Epithelial cell of proximal tubule (primary cell): Measurements from ENCODE around the gene OPN3. TPM values are rescaled to one million over a fixed set of nuclear protein-coding genes. Genes with fewer than 3 reads are reported as not detected.

Experiments
- DNase-seq: peaks from one replicate; pipeline ENCODE4 v3.0.0-alpha.2; 2011; ENCODE audit warnings: low read depth
- H3K4me3 ChIP-seq: 2 replicates; pipeline ENCODE4 v1.5.1; 2011; ENCODE audit warnings: low read depth, mild to moderate bottlenecking, low read length
- total RNA-seq: library from RNA; depleted of rRNA; stranded (reverse); fragments of >200 nt; gene quantifications from 2 replicates; pipeline ENCODE4 v1.2.3, GENCODE V29; 2015
- TF ChIP-seq, protein P1 (sequence below): conservative IDR thresholded peaks from 2 replicates; pipeline ENCODE4 v1.5.1; 2012; ENCODE audit warnings: low read depth, mild to moderate bottlenecking, low read length

OPN3 gene
- total RNA-seq, 1 donor from 2014 or later: 66.2 TPM

DNA sequence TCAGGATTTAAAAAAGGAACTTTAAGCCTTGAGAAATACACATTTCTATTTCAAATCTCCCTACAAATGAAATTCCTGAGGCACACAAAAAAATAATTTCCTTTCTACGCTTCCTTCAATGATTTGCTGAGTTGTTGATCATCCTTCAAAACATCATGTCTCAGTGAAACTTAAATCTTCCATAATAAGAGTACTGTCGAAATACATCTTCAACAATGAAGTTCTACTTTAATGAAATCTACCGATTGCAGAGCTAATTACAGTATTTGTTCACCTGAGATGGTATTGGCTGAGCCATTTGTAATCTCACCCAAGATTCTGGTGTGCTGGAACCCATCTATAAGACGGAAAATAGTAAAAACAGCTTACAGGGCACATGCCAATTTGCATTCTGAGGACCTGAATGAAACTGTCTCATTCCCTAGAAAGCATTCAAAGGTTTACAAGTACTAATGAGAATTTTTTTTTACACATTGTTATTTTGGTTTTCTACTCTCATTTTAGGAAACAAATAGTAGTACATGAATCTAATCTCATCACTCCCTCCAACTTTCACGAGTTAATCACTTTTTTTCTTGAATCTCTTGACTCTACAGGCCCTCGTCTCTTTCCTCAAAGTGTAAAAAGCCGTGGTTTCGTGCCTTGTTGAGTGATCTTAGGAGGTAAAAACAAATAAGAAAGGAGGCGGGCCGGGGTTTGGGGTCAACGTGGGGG lies 1.1 kb downstream of the OPN3 start:
- peak overlapping the region; percentile 95 for H3K4me3 ChIP-seq
- no peak for DNase-seq

DNA sequence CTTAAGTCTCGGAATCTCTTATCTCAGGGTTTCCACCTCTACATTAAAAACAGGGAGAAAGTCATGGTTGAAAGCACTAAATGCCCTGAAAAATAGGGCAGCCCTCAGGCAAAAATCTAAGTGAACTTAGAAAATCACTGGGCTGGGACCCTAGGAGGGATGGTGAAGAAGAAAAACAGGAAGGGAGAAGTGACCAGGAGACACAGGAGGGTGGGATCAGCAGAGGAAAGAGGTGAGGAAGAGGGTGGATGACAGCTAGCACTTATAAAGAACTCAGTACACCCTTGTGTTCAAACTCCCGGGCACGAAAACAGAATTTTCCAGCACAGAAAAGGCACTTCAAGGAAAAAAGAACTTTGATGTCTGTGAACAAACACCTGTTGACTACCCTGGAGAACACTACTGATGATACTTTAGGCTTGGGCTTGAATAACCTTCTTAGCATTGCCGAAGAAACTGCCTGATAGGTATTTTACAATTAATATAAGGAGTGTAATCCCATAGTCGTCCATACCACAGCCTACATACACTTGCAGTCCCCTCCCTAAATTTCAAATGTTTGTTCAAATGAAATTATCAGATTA lies 2.0 kb downstream of the OPN3 start:
- H3K4me3 ChIP-seq: peak overlapping the region; percentile 95
- TF ChIP-seq, protein P1, sequence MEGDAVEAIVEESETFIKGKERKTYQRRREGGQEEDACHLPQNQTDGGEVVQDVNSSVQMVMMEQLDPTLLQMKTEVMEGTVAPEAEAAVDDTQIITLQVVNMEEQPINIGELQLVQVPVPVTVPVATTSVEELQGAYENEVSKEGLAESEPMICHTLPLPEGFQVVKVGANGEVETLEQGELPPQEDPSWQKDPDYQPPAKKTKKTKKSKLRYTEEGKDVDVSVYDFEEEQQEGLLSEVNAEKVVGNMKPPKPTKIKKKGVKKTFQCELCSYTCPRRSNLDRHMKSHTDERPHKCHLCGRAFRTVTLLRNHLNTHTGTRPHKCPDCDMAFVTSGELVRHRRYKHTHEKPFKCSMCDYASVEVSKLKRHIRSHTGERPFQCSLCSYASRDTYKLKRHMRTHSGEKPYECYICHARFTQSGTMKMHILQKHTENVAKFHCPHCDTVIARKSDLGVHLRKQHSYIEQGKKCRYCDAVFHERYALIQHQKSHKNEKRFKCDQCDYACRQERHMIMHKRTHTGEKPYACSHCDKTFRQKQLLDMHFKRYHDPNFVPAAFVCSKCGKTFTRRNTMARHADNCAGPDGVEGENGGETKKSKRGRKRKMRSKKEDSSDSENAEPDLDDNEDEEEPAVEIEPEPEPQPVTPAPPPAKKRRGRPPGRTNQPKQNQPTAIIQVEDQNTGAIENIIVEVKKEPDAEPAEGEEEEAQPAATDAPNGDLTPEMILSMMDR: no peak

More for the DNA sequence above, 1.1 kb downstream of the OPN3 start:
- TF ChIP-seq, protein P1: no peak

DNA sequence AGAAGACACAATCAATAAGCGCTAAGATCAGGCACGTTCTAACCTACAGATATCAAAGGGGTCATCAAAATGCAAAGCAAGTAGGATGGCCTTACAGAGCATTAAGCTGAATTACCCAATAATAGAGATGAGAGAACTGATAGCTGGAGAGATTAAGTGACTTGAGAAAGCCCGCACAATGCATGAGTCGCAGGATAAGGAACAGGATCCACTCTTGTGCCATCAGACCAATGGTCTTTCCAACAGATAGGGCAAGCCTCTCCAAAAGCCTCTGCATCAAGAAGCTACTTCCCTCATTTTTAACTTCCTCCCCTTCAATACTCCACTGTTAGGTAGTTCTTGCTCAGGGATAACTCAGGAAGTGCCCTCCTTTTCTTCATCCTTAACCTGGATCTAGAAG lies 2.6 kb downstream of the OPN3 start:
- TF ChIP-seq, protein P1: no peak
- peak overlapping the region; percentile 95 for H3K4me3 ChIP-seq
- no peak for DNase-seq

More for the DNA sequence above, 2.0 kb downstream of the OPN3 start:
- DNase-seq: no peak

DNA sequence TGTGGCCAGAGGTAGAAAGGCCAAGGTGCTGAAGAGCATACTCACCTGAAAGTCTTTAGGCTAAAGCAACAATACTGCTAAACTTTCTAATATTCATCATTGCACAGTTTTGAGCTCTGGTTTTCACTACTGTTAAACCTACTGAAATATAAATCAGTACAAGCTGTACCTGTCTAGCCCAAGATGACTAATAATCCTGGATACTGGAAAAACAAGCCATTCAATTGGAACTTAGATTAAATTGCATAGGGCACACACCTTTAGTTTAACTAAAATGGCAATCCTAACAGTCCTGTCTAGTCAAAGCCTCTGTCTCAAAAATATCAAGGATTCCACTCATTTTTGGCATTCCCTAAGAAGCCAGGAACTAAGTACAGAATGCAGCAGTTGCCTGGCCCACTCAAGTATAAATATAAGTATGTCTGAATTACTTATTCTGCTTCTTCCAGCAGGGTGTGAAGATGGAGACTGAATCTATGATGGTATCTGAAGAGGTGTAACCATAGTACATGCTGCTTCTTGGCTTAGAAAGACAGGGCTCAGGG lies 3.1 kb downstream of the OPN3 start:
- no peak for DNase-seq
- H3K4me3 ChIP-seq: no peak overlapping the region
- TF ChIP-seq, protein P1: no peak

DNA sequence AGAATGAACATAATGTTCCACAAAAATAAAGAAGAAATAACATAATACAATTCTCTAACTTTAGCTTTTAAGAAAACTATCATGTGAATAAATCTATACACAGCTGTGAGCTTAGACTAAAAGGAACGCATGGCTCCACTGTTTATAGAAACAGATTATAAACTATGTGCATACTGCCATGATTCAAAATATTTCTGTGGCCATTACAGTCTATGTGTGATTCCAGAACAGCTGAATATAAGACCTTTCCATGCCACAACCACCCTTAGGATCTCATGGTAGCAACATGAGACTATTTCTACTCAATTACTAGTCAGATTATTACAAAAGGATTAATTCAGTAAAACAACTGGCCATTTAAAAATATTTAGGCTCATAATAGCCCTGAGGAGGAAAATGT lies 3.9 kb downstream of the OPN3 start:
- DNase-seq: no peak
- H3K4me3 ChIP-seq: no peak overlapping the region
- TF ChIP-seq, protein P1: no peak

DNA sequence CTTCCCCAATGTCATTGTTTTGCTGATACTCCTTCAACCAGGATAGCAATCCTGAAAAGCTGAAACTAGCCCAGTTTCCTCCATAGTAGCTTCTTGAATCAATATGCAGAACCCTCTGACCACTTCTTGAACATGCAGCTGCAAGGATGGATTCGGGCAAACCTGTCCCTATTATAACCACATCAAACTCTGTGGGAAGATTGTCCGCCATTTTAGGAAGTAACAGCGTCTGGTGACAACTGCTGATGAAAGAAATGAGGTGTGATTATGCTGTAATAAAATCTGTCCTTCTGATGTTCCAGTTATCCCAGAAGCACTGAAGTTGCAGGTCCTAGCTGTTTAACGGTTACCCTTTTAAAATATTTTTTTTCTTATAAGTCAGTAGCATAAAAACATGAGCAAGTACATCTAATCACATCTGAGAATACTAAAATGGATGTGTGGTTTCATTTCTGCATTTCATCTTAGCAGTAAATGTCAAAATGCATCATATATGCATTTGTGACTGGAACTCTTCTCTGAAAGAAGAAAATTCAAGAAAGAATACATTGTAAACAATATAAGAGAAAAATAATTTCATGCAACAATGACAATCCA lies 4.5 kb downstream of the OPN3 start:
- TF ChIP-seq, protein P1: no peak
- H3K4me3 ChIP-seq: no peak overlapping the region
- DNase-seq: no peak
